Stimulated activated CD8-positive, alpha-beta memory T cell treated with anti-CD3 and anti-CD28 coated beads, Interleukin-15, amount 100 ng/mL, for 1 hour (primary cell): ENCODE measurements around the gene BAK1.
"Not testable (repeated sequence)": the region's sequence is repeated elsewhere in the genome, so short reads cannot be mapped to it uniquely, and the experiment has no call there.

Experiments
- DNase-seq: peaks from one replicate; pipeline ENCODE4 v3.0.0-alpha.2; 2020; ENCODE audit warnings: low read depth

Gene BAK1

DNA sequence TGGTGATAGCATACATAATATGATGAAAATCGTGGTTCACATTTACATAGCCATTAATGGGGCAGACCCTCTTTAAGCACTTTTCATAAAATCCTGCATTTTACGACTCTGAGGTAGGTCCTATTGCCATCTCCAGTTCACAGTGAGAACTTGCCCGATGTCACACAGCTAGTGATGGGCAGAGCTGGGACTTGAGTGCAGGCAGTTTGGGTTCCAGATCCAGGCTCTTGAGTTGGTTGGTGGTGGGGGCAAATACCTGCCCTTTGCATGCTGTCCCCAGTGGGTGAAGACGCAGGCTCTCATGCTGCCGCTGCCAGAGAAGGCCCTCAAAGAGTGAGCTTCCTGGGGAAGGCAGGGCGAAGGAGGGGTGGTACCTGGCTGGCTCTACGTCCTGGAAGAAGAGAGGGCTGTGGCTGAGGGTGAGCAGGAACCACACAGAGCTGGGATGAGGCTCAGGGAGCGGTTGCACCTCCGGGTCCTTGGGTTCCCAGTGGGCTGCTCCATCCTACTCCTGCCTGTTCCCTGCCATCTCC, 6.1 kb upstream of the BAK1 start:
- DNase-seq: no peak

DNA sequence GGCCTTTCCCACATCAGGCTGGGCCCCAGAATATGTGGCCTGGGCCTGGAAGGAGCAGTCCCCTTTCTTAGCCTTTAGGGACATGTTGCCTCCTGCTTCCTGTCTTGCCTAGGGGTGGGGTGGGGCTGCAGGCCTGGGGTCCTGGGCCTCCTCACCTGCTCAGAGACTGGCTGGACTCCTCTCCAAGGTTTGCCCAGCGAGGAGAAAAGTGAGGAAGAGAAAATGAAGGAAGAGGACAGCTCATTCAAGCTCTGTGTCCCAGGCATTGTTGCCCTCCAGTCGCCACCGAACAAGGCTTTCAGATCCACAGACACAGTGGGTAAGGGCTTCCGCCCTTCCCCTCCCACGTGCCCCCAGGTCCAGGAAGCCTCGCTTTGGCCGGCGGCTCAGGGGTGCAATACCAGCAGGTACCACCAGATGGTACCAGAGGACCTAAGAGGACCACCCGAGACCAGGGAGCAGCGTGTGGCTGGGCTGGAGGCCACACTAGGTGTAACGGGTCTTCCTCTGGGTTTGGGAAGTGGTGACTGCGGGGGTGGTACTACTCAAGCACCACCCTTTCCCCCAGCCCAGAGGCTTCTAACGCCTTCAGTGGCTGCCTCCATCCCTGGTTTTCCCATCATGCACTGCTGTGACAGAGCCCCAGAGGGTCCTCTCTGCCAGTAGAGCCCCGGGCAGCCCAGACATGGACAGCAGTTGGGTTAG, 5.5 kb upstream of the BAK1 start:
- DNase-seq: peak; percentile 89

DNA sequence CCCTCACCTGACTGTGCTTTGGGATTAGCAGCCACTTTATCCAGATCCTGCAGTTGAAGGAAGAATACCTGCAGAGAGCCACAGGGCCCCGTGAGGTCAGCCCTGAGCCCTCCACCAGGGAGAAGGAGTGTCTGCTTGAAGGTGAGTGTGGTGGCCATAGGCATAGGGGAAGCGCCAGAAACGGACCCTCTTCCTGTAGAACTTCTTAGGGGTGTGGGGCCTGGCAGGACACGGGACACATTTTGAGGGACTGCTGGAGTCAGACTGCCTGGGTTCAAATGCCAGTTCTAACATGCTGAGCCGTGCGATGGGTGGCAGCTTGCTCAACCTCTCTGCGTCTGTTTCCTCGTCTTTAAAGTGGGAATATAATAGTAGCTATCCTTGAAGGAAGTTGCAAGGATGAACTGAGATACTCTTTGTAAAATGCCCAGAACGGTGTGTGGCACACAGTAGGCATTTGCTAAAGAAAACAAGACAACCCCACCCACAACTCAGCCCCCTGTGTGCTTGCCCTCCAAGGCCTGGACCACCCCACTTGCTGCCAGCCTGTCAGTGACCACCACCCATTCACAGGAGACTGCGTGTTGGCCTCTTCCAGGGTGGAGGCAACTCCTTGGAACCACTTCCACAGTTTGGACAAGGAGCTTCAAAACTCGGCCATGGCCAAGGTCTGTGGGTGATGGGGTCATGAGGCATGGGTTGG, 4.8 kb upstream of the BAK1 start:
- no peak for DNase-seq

DNA sequence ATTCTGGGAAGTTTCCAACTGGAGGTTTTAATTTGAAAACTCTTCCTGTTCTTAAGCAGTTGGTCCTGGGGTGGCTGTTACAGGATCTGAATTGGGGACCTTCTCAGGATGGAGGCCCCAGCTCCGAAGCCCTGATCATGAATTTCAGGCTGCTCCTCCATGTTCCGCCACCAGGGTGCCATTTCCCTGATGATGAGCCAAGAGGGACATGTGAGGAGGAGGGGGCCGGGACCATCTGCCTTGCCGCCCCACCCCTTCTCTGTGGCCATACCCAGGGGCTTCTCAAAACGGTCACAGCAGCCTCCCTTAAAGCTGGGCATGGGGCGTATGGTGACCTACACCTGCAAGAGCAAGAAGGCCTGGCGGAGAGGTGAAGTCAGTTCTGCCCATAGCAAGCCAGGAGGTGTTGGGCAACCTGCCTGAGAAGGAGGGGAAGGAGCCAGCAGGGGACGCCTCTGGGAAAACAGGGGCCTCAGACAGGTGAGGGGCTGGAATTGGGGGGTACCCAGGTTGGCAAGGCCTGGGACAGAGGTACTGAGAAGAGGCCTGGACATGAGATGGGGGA, 3.6 kb upstream of the BAK1 start:
- no peak for DNase-seq

DNA sequence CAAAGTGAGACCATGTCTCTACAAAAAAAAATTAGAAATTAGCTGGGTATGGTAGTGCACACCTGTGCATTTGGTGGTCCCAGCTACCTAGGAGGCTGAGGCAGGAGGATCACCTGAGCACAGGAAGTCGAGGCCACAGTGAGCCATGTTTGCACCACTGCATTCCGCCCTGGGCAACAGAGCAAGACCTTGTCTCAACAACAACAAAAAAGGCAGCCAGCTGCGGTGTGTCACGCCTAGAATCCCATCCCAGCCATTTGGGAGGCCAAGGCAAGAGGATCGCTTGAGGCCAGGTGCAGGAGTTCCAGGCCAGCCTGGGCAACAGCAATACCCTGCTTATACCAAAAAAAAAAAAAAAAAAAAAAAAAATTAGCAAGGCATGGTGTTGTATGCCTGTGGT, 1.1 kb upstream of the BAK1 start:
- no peak for DNase-seq

DNA sequence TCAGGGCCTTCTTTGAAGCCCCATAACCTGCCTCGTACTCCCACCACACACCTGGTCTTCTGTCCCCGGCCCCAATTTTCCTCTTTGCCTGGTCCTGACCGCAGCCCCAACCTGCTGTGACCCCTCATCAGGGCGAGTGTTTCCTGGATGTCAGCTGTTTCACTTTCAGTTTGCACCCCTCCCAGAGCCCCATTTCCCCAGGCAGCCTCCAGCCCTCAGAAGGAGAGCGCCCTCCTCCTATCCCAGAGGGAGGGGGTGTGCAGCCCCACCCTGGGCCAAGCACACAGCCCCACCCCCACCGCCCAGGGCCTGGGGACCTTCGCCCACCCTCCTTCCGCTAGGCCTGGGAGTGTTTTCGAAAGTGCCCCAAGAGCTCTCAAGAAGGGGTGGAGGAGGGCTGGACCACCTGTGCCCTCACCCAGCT, 1.5 kb downstream of the BAK1 start:
- no peak for DNase-seq

DNA sequence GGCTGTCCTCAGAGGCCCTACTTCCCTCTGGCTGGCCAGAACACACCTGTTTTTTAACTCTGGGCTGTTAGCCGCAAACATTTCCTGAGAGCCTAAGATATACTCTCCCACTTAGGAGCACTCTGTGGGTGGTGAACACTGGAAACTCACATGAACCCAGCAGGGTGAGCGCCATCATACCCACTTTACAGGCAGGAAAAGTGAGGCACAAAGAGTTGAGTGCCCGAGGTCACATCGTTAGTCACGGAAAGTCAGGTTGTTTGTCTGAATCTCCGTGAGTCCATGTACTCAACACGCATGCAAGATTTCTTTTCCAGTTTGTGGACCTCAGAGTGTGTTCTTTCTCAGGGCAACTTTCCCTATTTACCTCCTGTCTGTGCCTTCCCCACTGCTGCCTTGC, 1.9 kb downstream of the BAK1 start:
- no peak for DNase-seq

DNA sequence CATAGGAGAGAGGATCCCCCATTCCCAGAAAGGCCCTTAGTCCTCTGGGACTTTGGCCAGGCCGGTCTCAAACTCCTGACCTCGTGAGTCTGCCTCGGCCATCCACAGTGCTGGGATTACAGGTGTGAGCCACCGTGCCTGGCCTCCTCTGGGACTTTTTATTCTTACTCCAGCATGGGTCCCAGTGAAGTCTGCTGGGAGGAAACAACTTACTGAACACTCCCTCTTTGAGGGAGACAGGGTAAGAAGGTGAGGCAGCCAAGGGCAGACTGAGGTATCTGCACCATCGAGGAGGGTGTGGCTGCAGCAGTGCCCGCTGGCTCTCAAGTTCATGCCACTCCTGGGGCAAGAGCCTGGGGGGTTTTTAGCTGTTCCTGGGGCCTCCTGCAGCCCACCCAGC, 2.4 kb downstream of the BAK1 start:
- no peak for DNase-seq

DNA sequence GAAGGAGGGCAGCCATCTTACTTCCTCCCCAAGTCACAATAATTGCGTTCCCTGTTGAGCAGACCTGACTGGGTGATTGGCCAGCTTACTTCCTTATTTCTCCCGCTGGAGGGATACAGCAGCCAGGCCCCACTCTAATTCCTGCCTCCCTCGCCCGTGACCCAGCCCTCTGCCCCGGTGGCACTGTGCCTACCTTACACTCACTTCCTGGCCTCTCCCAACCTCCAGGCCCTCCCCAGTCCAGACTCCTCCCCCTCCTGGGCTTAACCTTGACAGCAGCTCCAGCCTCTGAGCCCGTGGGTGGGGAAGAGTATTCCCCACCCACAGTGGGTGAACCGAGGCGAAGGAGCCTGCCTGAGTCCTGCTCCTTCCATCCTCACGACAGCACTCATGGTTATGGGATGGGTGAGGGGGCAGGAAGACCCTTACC, 3.0 kb downstream of the BAK1 start:
- DNase-seq: no peak

DNA sequence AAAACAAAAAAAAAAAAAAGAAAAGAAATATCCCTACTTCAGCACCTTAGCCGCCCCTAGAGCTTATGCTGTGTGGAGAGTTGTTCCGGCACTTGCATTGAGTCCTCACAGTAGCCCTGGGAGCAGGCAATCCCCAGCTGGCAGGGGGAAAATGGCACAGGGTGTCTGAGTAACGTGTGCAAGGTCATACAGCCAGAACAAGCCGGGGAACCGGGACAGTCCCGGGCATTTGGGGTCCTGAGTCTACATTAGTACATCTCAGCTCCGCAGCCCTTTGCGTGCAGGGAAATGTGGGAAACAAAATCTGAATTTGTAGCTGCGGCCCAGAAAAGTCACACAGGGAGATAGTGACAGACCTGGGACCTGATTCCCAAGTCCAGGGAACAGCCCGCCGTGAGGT, 3.4 kb downstream of the BAK1 start:
- no peak for DNase-seq

DNA sequence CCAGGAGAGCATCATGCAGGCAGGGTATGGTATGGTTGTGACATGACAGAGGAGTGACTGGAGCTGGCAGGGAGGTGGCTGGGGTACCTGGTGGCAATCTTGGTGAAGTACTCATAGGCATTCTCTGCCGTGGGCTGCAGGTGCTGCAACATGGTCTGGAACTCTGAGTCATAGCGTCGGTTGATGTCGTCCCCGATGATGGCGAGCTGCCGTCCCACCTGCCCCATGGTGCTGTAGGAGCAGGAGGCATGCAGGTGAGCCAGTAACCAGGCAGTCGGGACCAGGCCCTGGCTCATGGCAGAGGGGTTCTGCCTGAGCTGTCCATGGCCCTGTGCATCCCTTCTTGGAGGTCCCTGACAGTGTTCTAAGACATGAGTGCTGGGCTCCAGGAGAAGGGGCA, 4.9 kb downstream of the BAK1 start:
- DNase-seq: no peak

DNA sequence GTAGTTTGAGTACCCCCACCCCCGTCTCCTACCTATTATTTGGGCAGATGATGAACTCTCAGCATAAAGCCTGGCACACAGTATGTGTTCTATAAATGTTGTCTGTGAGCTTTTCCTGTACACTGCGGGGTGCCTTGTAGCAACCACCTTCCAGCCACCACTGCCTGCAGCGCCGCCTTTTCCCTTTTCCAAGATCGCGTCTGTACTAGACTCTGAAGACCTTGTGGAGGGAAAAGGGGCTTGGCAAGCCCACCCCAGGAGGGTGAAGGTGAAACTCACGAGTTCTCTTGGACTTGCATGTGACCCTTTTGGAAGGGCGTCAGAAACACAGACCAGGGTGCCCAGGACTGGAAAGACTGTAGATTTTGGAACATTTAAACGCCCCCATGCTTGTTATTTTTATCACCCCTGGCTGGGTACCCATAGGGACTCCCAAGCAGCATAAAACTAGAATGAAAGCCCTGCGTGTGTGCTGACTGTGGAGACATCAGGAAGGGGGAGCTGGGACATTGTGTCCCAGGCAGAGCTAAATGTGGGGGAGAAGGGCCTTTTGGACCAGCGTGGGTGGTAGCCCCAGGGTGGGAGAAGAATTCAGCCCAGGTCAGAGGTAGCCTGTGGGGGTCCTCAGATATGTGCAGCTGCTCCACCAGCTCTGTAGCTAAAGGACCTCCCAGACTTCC, 8.3 kb downstream of the BAK1 start:
- DNase-seq: no peak

DNA sequence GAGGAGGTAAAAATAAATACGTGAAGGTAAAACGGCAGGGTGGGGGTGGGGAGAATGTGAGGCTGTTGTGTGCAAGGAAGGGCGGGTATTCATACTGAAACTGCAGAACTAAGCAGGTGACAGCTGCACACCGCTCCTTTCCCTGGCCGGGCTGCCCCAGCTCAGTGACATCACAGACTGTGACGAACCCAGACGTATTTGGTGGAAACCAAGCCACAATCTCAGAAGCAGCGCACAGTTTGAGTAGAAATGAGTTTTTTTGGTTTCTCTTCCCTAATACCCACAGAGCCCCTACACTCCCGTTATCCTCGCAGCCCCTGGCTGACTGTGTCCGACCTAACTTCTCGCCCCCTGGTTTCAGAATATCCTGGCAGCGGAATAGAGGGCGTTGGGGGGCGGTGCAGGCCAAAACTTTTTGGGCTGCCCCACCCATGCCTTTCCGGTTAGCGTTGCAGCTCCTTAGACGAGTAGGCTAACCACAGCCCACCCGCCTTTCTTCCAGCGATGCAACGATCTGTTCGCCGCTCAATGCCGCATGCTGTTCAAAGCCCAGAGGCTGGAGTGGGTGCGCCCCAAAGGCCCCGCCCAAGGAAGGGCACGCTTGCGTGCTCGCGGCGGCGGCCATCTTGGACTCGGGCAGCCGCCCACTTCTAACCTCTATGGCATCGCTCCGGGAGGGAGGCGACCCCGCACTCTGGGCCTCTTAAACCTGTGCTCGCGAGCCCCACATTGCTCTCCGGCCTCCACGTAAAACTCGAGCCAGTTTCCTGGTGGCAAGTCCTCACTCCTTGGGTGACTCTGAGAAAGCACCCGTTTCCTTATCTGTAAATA, 9.1 kb downstream of the BAK1 start:
- DNase-seq: peak; percentile 75

DNA sequence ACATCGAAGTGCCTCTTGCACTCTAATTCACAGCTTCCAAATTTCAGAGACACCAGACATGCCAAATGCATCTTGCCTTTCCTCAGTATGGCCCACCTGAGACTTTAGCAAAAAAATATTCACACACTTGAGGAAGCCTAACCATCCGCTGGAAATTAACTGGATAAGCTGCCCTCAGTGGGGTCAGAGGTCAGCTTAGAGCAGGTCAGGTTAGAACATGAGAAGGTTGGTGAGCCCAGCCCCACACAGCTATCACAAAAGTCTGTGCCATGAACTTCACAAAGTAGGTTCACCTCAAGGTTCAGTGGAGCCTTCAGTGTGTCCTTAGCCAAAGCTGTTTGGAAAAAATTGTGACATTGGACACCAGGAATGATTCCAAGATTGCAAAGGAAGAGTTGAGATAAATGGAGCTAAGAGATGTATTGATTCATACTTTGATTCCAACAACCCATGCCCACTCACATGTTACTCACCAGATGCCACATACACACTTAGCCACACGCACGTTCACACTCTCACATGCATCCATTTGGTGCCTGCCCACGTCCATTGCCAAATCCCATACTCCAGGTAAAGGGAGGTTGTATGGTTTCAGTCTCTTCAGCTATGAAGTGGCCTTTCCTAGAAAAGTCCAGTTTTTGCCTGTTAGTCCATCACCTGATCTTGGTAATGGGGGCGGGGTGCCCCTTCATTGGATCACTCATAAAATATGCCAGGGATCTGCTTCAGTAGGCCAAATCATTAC, 11.1 kb downstream of the BAK1 start:
- no peak for DNase-seq

DNA sequence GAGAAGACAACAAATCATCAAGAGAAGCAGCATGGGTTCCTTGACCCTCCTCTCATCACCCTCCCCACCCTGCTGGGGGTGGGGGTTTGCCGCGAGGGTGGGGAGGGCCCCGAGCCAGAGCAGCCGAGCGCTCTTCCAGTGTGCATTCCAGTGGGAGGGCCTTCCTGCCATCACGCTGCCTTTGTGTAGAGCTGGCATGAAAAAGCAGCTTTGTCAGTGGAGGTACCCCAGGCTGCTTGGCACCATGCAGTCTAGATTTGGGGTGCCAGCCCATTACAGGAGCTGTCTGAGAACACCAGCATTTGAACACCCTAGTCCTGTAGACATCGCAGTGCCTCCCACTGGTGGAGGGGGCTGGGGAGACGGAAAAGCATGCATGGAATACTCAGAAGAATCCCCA, 12.2 kb downstream of the BAK1 start:
- DNase-seq: no peak

DNA sequence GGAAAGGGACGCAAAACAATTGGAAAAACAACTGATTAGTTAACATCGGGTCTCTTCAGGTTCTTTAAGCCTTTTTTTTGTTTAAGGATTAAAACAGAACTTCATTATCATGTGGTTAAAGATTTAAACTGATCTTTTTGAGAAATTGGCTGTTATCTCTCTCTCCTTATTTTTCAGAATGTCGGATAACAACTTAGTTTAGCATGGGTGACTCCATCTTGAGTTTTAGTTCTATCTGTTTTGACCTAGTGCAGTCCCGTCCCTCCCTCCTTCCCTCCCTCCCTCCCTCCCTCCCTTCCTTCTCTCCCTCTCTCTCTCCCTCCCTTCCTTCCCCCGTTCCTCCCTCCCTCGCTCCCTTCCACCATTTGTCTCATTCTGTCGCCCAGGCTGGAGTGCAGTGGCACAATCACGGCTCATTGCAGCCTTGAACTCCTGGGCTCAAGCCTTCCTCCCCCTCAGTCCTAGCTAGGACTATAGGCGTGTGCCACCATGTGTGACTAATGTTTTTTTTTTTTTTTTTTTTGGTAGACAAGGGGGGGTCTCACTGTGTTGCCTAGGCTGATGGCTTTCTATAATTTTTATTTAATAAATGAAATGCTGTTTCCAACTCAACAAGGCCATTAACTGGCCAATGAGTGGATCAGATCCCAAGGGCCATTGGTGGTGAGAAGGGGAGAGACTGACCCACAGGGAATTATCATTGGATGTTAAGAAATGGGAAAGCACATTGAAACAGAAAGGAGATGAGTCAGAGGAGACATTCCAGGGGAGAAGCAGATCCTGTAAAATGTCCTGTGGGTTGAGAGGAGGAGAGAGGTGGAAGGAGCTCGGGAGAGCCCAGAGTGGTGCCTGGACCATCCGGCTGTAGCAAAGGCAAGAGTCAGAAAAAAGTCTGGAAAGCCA, 13.6 kb downstream of the BAK1 start:
- no peak for DNase-seq

DNA sequence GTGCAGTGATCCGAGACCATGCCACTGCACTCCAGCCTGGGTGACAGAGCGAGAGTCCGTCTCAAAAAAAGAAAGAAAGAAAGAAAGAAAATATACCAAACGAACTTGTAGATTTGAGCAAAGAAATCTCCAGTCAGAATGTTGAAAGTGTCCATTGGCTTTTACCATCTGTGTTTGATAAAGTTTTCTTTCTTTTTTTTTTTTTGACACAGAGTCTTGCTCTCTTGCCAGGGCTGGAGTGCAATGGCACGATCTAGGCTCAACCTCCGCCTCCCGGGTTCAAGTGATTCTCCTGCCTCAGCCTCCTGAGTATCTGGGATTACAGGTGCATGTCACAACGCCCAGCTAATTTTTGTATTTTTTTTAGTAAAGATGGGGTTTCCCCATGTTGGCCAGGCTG, 21.3 kb downstream of the BAK1 start:
- DNase-seq: no peak

DNA sequence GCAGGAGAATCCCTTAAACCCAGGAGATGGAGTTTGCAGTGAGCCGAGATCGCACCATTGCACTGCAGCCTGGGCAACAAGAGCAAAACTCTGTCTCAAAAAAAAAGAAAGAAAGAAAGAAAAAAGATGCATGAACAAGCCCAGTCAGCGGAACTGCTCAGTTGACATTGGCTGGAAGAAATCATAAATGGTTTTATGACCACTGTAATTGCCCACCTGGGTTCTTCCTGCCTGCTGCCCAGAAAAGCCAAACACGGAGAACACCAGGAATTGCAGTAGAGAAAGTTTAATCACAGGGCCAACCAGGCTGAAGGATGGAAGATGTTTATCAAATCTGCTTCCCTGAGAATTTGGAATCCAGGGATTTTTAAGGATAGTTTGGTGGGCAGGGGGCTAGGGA, 22.7 kb downstream of the BAK1 start:
- no peak for DNase-seq

DNA sequence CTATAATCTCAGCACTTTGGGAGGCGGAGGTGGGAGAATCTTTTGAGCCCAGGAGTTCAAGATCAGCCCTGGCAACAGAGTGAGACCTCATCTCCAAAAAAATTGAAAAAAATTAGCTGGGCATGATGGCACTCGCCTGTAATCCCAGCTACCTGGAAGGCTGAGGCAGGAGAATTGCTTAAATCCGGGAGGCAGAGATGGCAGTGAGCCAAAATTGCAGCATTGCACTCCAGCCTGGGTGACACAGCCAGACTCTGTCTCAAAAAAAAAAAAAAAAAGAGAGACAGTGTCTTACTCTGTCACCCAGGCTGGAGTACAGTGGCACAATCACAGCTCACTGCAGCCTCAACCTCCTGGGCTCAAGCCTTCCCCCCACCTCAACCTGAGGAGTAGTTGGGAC, 27.2 kb downstream of the BAK1 start:
- DNase-seq: not testable (repeated sequence)

DNA sequence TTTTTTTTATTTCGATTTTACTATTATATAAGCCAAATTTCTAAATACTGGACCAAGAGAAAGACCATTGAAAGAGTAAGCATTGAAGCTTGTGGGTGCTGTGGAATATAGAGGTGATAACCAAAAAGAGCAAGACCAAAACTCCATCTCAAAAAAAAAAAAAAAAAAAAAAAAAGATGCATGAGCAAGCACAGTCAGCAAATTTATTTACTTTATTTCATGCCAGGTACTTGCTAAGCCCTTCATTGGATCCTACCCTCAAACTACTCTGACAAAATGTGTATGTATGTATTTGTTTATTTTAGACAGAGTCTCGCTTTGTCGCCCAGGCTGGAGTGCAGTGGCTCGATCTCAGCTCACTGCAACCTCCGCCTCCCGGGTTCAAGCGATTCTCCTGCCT, 27.8 kb downstream of the BAK1 start:
- DNase-seq: no peak
